HG02885 (cell line): ENCODE measurements around the gene RNF183.
"Not testable (repeated sequence)": the region's sequence is repeated elsewhere in the genome, so short reads cannot be mapped to it uniquely, and the experiment has no call there.

Experiments
- ATAC-seq: cut with Tn5 transposase; IDR thresholded peaks from one replicate; pipeline ENCODE4 v1.9.1; 2021; ENCODE audit warnings: mild to moderate bottlenecking; ENCODE audit not compliant: unreplicated experiment, poor library complexity

The RNF183 gene

GRCh38 chr9:113319054-113319453 lies 15.9 kb upstream of the RNF183 start:
- no peak for ATAC-seq

- ATAC-seq, result no peak
Measured at GRCh38 chr9:113317777-113318176, 14.6 kb upstream of the RNF183 start.

GRCh38 chr9:113316030-113316429 lies 12.9 kb upstream of the RNF183 start:
- ATAC-seq, result no peak

- ATAC-seq, result no peak
Measured at GRCh38 chr9:113315231-113315630, 12.1 kb upstream of the RNF183 start.

- ATAC-seq, result no peak
Measured at GRCh38 chr9:113313261-113313660, 10.1 kb upstream of the RNF183 start.

- ATAC-seq, result no peak
Measured at GRCh38 chr9:113311961-113312360, 8.8 kb upstream of the RNF183 start.

- no peak for ATAC-seq
Measured at GRCh38 chr9:113310538-113310937, 7.4 kb upstream of the RNF183 start.

- no peak for ATAC-seq
Measured at GRCh38 chr9:113309204-113309813, 6.1 kb upstream of the RNF183 start.

- no peak for ATAC-seq
Measured at GRCh38 chr9:113307396-113307975, 4.3 kb upstream of the RNF183 start.

- ATAC-seq, result no peak
Measured at GRCh38 chr9:113306566-113306965, 3.4 kb upstream of the RNF183 start.

GRCh38 chr9:113301548-113301947 lies 1.6 kb downstream of the RNF183 start:
- ATAC-seq, result no peak

- ATAC-seq, result no peak
Measured at GRCh38 chr9:113299800-113300292, 3.3 kb downstream of the RNF183 start.

GRCh38 chr9:113298924-113299770 lies 4.0 kb downstream of the RNF183 start:
- no peak for ATAC-seq

GRCh38 chr9:113298311-113298710 lies 4.9 kb downstream of the RNF183 start:
- no peak for ATAC-seq

GRCh38 chr9:113296796-113297558 lies 6.2 kb downstream of the RNF183 start:
- ATAC-seq, result no peak

GRCh38 chr9:113296247-113296646 lies 6.9 kb downstream of the RNF183 start:
- not testable (repeated sequence) for ATAC-seq

- ATAC-seq, result no peak
Measured at GRCh38 chr9:113293285-113293878, 9.8 kb downstream of the RNF183 start.

GRCh38 chr9:113290052-113290607 lies 13.0 kb downstream of the RNF183 start:
- no peak for ATAC-seq

GRCh38 chr9:113289091-113289490 lies 14.1 kb downstream of the RNF183 start:
- no peak for ATAC-seq

- ATAC-seq, result no peak
Measured at GRCh38 chr9:113281356-113281755, 21.8 kb downstream of the RNF183 start.
